GOT3 (cell line): ENCODE measurements around the gene MBNL2.

Experiments
- DNase-seq: peaks from one replicate; lab custom pipeline; 2025; ENCODE audit warnings: mixed read lengths; lab: John Stamatoyannopoulos, UW

MBNL2 gene

GRCh38 chr13:97211300-97211699, 10.8 kb upstream of the MBNL2 start:
- DNase-seq = no peak

- DNase-seq = no peak
Observed at GRCh38 chr13:97212004-97212403, 10.1 kb upstream of the MBNL2 start.

- DNase-seq = no peak
Observed at GRCh38 chr13:97212601-97213040, 9.5 kb upstream of the MBNL2 start.

DNA sequence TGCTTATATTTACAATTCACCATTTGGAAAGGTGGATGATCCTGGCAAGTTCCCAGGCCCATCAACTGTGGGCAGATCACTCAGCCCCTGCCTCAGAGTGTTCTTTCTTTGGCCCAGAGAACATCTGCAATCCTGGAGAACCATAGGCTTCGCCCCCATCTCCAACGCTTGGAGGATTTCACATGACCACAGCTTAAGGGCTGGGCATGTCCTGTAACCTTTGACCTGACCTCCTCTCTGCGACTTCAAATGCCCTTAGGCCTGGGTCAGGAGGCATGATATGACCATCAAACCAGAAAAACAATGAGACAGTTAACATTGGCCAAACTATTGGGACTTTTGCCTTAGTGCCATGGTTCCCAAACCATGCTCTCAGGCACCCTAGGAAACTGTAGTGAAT, 7.2 kb upstream of the MBNL2 start:
- DNase-seq = no peak

- DNase-seq = no peak
Observed at GRCh38 chr13:97215325-97215724, 6.8 kb upstream of the MBNL2 start.

DNA sequence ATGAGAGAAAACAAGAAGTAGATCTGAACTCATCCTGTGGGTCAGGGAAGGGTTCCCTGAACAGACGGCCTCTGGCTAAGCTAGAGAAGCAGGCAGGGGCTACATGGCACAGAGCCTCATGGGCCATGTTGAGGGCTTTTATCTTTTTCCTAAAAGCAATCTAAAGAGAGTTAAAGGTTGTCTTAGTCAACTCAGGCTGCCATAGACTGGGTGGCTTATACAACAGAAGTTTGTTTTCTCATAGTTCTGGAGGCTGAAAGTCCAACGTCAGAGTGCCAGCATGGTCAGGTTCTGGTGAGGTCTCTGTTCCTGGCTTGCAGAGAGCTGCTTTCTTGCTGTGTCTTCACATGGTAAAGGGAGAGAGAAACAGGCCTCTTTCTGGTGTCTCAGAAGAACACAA, 2.9 kb upstream of the MBNL2 start:
- DNase-seq = no peak

- no peak for DNase-seq
Observed at GRCh38 chr13:97220151-97220900, 1.8 kb upstream of the MBNL2 start.

DNA sequence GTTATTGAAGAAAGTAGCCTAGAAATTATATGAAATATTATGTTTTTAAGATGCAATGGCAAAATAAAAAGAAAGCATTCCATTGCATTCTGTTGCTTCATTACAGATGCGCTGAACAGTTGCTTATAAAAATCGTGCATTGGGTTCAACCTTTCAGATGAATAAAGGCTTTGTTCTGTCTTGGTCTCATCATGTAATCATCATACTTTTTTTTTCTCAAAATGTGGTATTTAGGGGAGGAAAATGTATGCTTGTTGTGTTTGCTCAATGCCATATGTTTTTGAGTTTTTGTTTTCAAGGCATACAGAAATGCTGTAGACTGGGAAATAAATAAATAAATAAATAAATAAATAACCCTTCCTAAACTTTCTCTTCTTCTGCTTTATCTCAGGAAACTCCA, 1.1 kb upstream of the MBNL2 start:
- no peak for DNase-seq

DNA sequence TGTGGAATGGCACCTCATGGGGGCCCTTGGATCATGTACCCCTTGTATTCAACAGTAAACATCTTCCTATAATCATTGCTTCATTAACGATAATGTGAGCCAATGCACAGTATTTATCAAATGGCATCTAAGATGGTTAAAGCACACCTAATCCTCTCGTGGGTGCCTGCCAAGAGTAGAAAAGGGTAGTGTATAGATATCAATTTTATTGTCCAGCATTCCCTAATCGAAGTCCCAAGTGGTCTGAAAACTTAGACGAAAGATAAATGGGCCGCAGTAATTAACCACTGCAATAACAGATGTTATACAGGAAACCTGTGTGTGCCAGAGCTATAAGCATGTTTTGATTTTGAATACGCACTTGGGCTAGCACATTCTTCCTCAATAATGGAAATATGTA, 667 bp upstream of the MBNL2 start:
- no peak for DNase-seq

DNA sequence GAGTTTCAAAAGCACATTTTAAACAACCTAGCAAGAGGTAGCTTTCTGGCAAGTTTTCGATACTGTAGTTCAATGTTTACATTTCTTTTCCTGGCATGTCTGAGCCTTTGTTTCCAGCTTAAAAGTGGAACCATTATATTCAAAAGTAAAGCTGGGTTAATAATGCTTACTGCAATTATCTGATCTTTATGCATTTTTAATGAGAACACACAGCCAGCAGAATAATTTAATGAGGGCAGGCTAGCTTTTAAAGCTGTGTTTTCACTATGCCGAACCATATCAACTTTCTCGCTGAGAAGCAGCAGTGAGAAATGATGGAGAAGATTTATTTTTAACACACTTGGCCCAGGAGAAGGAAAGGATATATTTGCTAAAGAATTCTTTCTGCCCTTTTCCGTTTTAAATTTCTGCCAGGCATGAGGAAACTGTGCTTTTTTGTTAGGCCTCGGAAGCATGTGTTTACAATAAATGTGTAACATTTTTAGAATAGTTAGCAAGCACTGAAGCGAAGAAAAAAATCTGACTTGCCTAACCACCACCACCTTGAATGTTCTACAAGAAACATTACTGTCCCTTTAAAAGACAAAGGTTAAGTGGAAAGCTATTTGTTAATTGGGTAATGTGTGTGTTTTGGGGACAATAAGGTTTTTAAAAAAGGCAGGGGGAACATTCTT, 1.0 kb downstream of the MBNL2 start:
- no peak for DNase-seq

- no peak for DNase-seq
Observed at GRCh38 chr13:97223711-97224541, 1.8 kb downstream of the MBNL2 start.

- DNase-seq = no peak
Observed at GRCh38 chr13:97224544-97225300, 2.6 kb downstream of the MBNL2 start.

- no peak for DNase-seq
Observed at GRCh38 chr13:97225533-97225932, 3.4 kb downstream of the MBNL2 start.

- DNase-seq = no peak
Observed at GRCh38 chr13:97226013-97226412, 3.9 kb downstream of the MBNL2 start.

GRCh38 chr13:97226788-97227627, 4.9 kb downstream of the MBNL2 start:
- DNase-seq = no peak

- DNase-seq = no peak
Observed at GRCh38 chr13:97228850-97229521, 6.9 kb downstream of the MBNL2 start.

DNA sequence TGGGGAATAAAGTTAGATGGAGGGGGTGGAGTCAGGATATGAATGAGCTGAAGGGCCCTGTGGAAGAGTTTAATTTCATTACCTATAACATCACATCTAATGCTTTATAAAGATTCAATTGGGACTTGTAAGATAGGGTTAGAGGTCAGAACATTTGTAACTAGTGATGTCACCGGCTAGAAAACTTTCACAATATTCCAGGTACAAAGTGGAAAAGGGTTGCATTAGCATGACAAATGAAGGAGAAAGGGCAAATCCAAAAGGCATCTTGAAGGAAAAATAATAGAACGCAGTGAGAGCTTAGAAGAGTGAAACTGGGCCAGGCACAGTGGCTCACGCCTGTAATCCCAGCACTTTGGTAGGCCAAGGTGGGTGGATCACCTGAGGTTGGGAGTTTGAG, 7.6 kb downstream of the MBNL2 start:
- no peak for DNase-seq

DNA sequence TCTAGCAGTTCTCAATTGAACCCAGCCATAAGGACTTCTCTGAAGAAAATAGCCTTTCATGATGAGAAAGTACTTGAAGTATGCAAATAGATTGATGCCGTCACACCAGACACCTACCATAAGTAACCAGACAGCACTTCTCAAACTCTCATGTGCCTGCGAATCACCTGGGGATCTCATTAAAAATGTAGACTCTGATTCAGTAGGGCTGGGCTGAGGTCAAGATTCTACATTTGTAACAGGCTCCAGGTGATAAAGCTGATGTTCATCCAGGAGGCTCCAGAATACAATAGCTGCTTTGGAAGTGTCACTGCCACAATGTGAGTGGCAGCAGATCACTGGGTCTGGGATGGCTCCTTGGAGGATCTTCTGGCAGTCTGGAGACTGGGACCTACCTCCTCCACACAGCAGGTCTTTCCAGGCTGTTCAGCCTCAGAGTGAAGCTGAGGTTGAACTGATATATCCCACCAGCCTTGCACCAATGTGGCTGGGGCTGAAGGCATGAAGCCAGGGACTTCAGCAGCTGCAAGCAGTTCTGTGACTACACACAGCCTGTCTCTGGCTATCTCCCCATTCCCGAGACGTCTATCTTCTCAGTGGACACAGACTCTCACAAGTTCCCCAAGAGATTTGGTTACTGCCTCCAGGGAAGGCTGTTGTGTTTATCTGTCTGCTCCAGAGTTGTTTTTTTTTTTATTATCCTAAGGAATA, 9.1 kb downstream of the MBNL2 start:
- DNase-seq = no peak

GRCh38 chr13:97231829-97232196, 9.7 kb downstream of the MBNL2 start:
- no peak for DNase-seq

DNA sequence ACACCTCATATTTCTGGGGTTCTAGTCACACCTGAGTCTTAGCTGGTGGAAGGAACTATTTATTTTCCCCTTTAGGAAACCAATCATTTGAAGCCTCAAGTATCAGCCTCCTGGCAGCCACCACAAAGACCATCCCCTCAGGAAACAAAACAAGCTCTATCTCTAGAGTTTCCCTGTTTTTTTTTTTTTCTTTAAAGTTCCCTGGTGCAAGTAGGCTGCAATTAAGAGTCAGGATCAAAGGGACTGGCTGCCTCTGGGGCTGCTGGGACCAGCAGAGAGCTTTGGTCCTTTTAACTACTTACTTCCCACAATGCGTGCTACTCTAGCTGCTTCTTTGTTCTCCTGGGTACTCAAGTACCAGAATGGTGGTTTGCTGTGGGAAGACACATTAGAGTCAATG, 11.4 kb downstream of the MBNL2 start:
- DNase-seq = no peak
